ENCODE measurements around the gene MOCOS.

MOCOS gene

DNA sequence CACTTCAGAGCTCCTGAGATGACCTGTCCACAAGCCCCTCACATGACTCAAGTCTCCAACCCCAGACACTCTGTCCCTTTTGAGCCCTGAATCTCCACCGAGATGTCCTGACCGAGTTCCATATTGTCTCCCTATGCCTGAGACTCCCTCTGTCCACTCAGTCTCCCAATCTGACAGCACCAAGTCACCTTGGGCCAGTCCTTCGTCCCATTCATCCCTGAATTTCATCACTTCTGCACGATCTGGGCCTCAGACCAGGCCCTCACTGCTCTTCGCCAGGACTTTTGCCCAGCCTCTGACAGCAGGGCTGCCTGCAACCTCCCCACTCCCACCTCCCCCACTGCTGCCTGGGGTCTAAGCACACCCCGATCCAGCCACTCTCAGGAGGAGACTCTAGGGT lies 4.3 kb upstream of the MOCOS start:
- no peak for TF ChIP-seq CTCF (IDR thresholded peaks at IDR 0.05; ENCODE audit: control extremely low read depth, extremely low read depth, low read depth, missing control alignments)
- ChIA-PET POLR2A (no interaction called here), CTCF (no interaction called here)
- no peak for DNase-seq (ENCODE audit: extremely low spot score)

DNA sequence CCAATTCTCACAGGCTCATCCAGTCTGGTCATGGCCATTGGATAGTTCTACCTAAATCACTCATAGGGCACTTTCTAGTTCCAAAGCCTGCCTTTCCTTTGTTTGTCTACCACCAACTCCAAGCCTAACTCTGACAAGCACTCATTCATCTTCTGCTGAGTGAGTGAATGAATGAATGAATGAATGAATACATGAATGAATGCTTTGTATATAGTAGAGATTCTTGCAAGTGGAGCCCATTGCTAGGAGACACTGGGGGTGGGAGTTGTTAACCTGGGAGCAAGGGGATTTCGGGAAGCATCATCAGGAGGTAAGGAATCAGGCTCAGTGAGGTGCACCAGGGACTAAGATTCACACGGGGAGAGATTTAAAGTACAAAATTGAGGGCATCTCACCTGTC lies 3.3 kb upstream of the MOCOS start:
- ChIA-PET CTCF (no interaction called here), POLR2A (no interaction called here)
- no peak for TF ChIP-seq CTCF (IDR thresholded peaks at IDR 0.05; ENCODE audit: control extremely low read depth, extremely low read depth, low read depth, missing control alignments)
- no peak for DNase-seq (ENCODE audit: extremely low spot score)

- CTCF ChIA-PET: no interaction called here
- TF ChIP-seq CTCF (IDR thresholded peaks at IDR 0.05; ENCODE audit: control extremely low read depth, extremely low read depth, low read depth, missing control alignments): no peak
- POLR2A ChIA-PET: interaction anchor here (0.6 kb wide), 1 partner anchor 698 kb away, joined by 7 read pairs; no protein-coding TSS in a partner anchor
- no peak for DNase-seq (ENCODE audit: extremely low spot score)
Observed at GRCh38 chr18:36185157-36185556, 2.1 kb upstream of the MOCOS start.

GRCh38 chr18:36185901-36186460 lies 1.3 kb upstream of the MOCOS start:
- no peak for TF ChIP-seq CTCF (IDR thresholded peaks at IDR 0.05; ENCODE audit: control extremely low read depth, extremely low read depth, low read depth, missing control alignments)
- CTCF ChIA-PET: no interaction called here
- POLR2A ChIA-PET: interaction anchor here (0.5 kb wide), 1 partner anchor 38 kb away, joined by 3 read pairs; no protein-coding TSS in a partner anchor
- no peak for DNase-seq (ENCODE audit: extremely low spot score)

DNA sequence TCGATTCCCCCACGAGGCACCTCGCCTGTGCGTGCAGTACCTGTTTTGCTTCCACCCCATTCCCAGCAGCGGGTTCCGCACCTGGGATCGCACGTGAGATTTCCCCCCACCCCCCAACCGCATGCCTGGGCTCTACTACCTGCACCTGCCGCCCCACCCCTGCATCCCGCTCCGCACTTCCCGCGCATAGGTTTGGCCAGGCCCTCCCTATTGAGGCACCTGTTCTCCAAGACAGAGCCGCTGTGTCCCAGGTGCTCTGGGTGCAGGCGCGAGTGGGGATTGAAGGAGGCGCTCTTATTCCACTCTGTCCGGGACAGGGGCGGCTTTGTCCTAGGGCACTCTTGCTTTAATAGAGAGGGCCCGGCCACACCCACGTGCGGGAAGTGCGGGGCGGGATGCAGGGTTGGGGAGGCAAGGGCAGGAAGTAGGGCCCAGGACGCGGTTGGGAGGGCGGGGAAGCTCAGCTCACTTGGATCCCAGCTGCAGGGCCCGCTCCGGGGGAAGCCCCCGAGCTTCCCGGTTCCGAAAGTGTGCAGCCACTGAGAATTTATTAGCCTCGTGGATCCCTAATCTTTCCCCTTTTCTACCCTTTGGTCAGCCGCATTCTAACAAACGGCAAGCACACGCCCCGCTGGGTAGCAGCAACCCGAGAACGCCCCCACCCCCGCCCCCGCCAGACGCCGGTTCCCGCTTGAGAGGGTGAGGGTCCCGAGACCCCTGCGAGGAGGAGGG lies 670 bp upstream of the MOCOS start:
- no peak for TF ChIP-seq CTCF (IDR thresholded peaks at IDR 0.05; ENCODE audit: control extremely low read depth, extremely low read depth, low read depth, missing control alignments)
- CTCF ChIA-PET: interaction anchor here (1.2 kb wide), 1 partner anchor 32 kb away, joined by 3 read pairs; no protein-coding TSS in a partner anchor
- peak; percentile 44 for DNase-seq (ENCODE audit: extremely low spot score)

GRCh38 chr18:36187826-36188721 lies 777 bp downstream of the MOCOS start:
- TF ChIP-seq CTCF (IDR thresholded peaks at IDR 0.05; ENCODE audit: control extremely low read depth, extremely low read depth, low read depth, missing control alignments): no peak
- CTCF ChIA-PET: interaction anchor here (0.7 to 1.4 kb wide), 5 partner anchors 18 to 96 kb away, joined by 3 to 4 read pairs (median 3); no protein-coding TSS in a partner anchor
- POLR2A ChIA-PET: no interaction called here
- DNase-seq (ENCODE audit: extremely low spot score): no peak

More for the DNA sequence above, 670 bp upstream of the MOCOS start:
- POLR2A ChIA-PET: no interaction called here

All from GM10248 (cell line).